HG02885 (cell line): ENCODE results near the gene LMF1.
A peak's percentile ranks its signal among the peaks of the same experiment; 100 is the strongest.
"Not testable (repeated sequence)": the region's sequence is repeated elsewhere in the genome, so short reads cannot be mapped to it uniquely, and the experiment has no call there.

ENCODE experiments used
- ATAC-seq: cut with Tn5 transposase; IDR thresholded peaks from one replicate; pipeline ENCODE4 v1.9.1; 2021; ENCODE audit warnings: mild to moderate bottlenecking; ENCODE audit not compliant: unreplicated experiment, poor library complexity

Gene LMF1

GRCh38 chr16:973366-973765 is 2.6 kb upstream of the LMF1 start:
- ATAC-seq, result no peak

- no peak for ATAC-seq
Measured at GRCh38 chr16:972316-973002, 1.7 kb upstream of the LMF1 start.

GRCh38 chr16:971981-972315 is 1.2 kb upstream of the LMF1 start:
- ATAC-seq, result no peak

- no peak for ATAC-seq
Measured at GRCh38 chr16:971582-971905, 760 bp upstream of the LMF1 start.

GRCh38 chr16:970386-970765 is 408 bp downstream of the LMF1 start:
- no peak for ATAC-seq

- ATAC-seq, result peak; percentile 8
Measured at GRCh38 chr16:969508-970385, 1.0 kb downstream of the LMF1 start.

GRCh38 chr16:968620-969019 is 2.2 kb downstream of the LMF1 start:
- ATAC-seq, result no peak

GRCh38 chr16:967546-968295 is 3.1 kb downstream of the LMF1 start:
- ATAC-seq, result no peak

GRCh38 chr16:967077-967541 is 3.7 kb downstream of the LMF1 start:
- no peak for ATAC-seq

- ATAC-seq, result no peak
Measured at GRCh38 chr16:966505-966904, 4.3 kb downstream of the LMF1 start.

- ATAC-seq, result no peak
Measured at GRCh38 chr16:966035-966434, 4.7 kb downstream of the LMF1 start.

GRCh38 chr16:965487-965886 is 5.3 kb downstream of the LMF1 start:
- ATAC-seq, result no peak

GRCh38 chr16:965036-965395 is 5.8 kb downstream of the LMF1 start:
- ATAC-seq, result no peak

GRCh38 chr16:964356-965035 is 6.3 kb downstream of the LMF1 start:
- no peak for ATAC-seq

GRCh38 chr16:963913-964312 is 6.9 kb downstream of the LMF1 start:
- ATAC-seq, result no peak

- ATAC-seq, result no peak
Measured at GRCh38 chr16:962901-963814, 7.6 kb downstream of the LMF1 start.

- ATAC-seq, result no peak
Measured at GRCh38 chr16:962366-962765, 8.4 kb downstream of the LMF1 start.

- no peak for ATAC-seq
Measured at GRCh38 chr16:959232-960040, 11.3 kb downstream of the LMF1 start.

- not testable (repeated sequence) for ATAC-seq
Measured at GRCh38 chr16:955766-956165, 15.0 kb downstream of the LMF1 start.
